ENCODE measurements around the gene SLC27A1.
"Not testable (repeated sequence)": the region's sequence is repeated elsewhere in the genome, so short reads cannot be mapped to it uniquely, and the experiment has no call there.

SLC27A1 gene

GRCh38 chr19:17500447-17501198, 30.3 kb downstream of the SLC27A1 start:
- FAIRE-seq = no peak
- TF ChIP-seq POLR2A (IDR thresholded peaks at IDR 0.05; ENCODE audit: low read depth, low read length) = no peak; the same call in 1 of the 2 replicates
- no peak for DNase-seq (ENCODE audit: insufficient read length, low spot score)

GRCh38 chr19:17503240-17503639, 32.9 kb downstream of the SLC27A1 start:
- TF ChIP-seq POLR2A (IDR thresholded peaks at IDR 0.05; ENCODE audit: low read depth, low read length) = no peak
- DNase-seq (ENCODE audit: insufficient read length, low spot score) (no peak), FAIRE-seq (no peak)

GRCh38 chr19:17504030-17504429, 33.7 kb downstream of the SLC27A1 start:
- DNase-seq (ENCODE audit: insufficient read length, low spot score) = no peak
- FAIRE-seq = no peak
- no peak for TF ChIP-seq POLR2A (IDR thresholded peaks at IDR 0.05; ENCODE audit: low read depth, low read length)

GRCh38 chr19:17504456-17504855, 34.1 kb downstream of the SLC27A1 start:
- DNase-seq (ENCODE audit: insufficient read length, low spot score) (no peak), FAIRE-seq (no peak)
- TF ChIP-seq POLR2A (IDR thresholded peaks at IDR 0.05; ENCODE audit: low read depth, low read length) = no peak

- FAIRE-seq = no peak
- TF ChIP-seq POLR2A (IDR thresholded peaks at IDR 0.05; ENCODE audit: low read depth, low read length) = no peak
These were observed 34.9 kb downstream of the SLC27A1 start for GRCh38 chr19:17505223-17505622.

GRCh38 chr19:17506745-17507144, 36.4 kb downstream of the SLC27A1 start:
- DNase-seq (ENCODE audit: insufficient read length, low spot score) = no peak
- no peak for FAIRE-seq
- no peak for TF ChIP-seq POLR2A (IDR thresholded peaks at IDR 0.05; ENCODE audit: low read depth, low read length)

More at GRCh38 chr19:17505223-17505622, 34.9 kb downstream of the SLC27A1 start:
- no peak for DNase-seq (ENCODE audit: insufficient read length, low spot score)

GRCh38 chr19:17508558-17508933, 38.2 kb downstream of the SLC27A1 start:
- DNase-seq (ENCODE audit: insufficient read length, low spot score); FAIRE-seq: not testable (repeated sequence)

- FAIRE-seq (no peak), DNase-seq (ENCODE audit: insufficient read length, low spot score) (no peak)
- no peak for TF ChIP-seq POLR2A (IDR thresholded peaks at IDR 0.05; ENCODE audit: low read depth, low read length)
These were observed 40.1 kb downstream of the SLC27A1 start for GRCh38 chr19:17510220-17510993.

- DNase-seq (ENCODE audit: insufficient read length, low spot score) (no peak), FAIRE-seq (no peak)
- 0 out of 2 replicates have a peak, but pooled peaks have one; percentile 36 for TF ChIP-seq POLR2A (IDR thresholded peaks at IDR 0.05; ENCODE audit: low read depth, low read length)
These were observed 41.6 kb downstream of the SLC27A1 start for GRCh38 chr19:17511724-17512573.

GRCh38 chr19:17512574-17512939, 42.2 kb downstream of the SLC27A1 start:
- no peak for FAIRE-seq
- no peak for DNase-seq (ENCODE audit: insufficient read length, low spot score)
- TF ChIP-seq POLR2A (IDR thresholded peaks at IDR 0.05; ENCODE audit: low read depth, low read length) = no peak

- DNase-seq (ENCODE audit: insufficient read length, low spot score) = no peak
- no peak for FAIRE-seq
- TF ChIP-seq POLR2A (IDR thresholded peaks at IDR 0.05; ENCODE audit: low read depth, low read length) = no peak
These were observed 45.3 kb downstream of the SLC27A1 start for GRCh38 chr19:17515408-17516149.

- TF ChIP-seq POLR2A (IDR thresholded peaks at IDR 0.05; ENCODE audit: low read depth, low read length) = no peak
- FAIRE-seq (no peak), DNase-seq (ENCODE audit: insufficient read length, low spot score) (no peak)
These were observed 47.6 kb downstream of the SLC27A1 start for GRCh38 chr19:17517898-17518297.

- DNase-seq (ENCODE audit: insufficient read length, low spot score); FAIRE-seq: not testable (repeated sequence)
These were observed 48.3 kb downstream of the SLC27A1 start for GRCh38 chr19:17518654-17519053.

All from H54 (cell line).